Natural killer cell treated with Interleukin-12 subunit alpha and Interleukin-12 subunit beta and Interleukin-15 and Interleukin-18, amount 100 ng/mL, for 72 hours (primary cell): ENCODE measurements around the gene ATP13A3. TPM values are rescaled to one million over a fixed set of nuclear protein-coding genes. Genes with fewer than 3 reads are reported as not detected.

Experiments used
- total RNA-seq, 2 donors: library from RNA; stranded (reverse); gene quantifications; one replicate each; pipeline ENCODE4 v1.2.3, GENCODE V29; 2022

The ATP13A3 gene
- total RNA-seq, 2 donors from 2014 or later = 67.6 to 157 TPM

Other genes starting within 250 kb of the ATP13A3 start
- not detected for gene CPN2, start 135.7 kb downstream of the ATP13A3 start, total RNA-seq
- not detected for gene LRRC15, start 117.3 kb downstream of the ATP13A3 start, total RNA-seq
- gene GP5, start 87.7 kb downstream of the ATP13A3 start, total RNA-seq = under 1 TPM in 1 of 2 donors, not detected in 1; 0.24 TPM
- gene TMEM44, start 146.4 kb upstream of the ATP13A3 start, total RNA-seq = 1 to 10 TPM; 4.7 to 8.5 TPM
- gene LSG1, start 185.2 kb upstream of the ATP13A3 start, total RNA-seq = 10 to 100 TPM; 38.7 to 63.3 TPM
- 10 to 100 TPM; 11.6 to 50.2 TPM for gene FAM43A, start 198.9 kb upstream of the ATP13A3 start, total RNA-seq